LNCAP (cell line): ENCODE results near the gene MX1.

Experiments
- CTCF ChIP-seq: fragments of 450-650 bp; IDR thresholded peaks from 2 replicates; pipeline ENCODE4 v1.5.1; 2017; ENCODE audit warnings: mild to moderate bottlenecking

The MX1 gene

GRCh38 chr21:41459884-41460534 lies 34.0 kb downstream of the MX1 start:
- no peak for TF ChIP-seq CTCF

- peak; percentile 81 for TF ChIP-seq CTCF
Observed at GRCh38 chr21:41460578-41461527, 34.8 kb downstream of the MX1 start.

GRCh38 chr21:41465176-41465781 lies 39.2 kb downstream of the MX1 start:
- no peak for TF ChIP-seq CTCF

- TF ChIP-seq CTCF: no peak
Observed at GRCh38 chr21:41466024-41466820, 40.2 kb downstream of the MX1 start.

GRCh38 chr21:41470054-41470453 lies 44.0 kb downstream of the MX1 start:
- TF ChIP-seq CTCF: no peak

GRCh38 chr21:41472753-41473548 lies 46.9 kb downstream of the MX1 start:
- TF ChIP-seq CTCF: no peak
